Testis (tissue), 2 donors: ENCODE measurements around the gene VWDE.

Source experiments
- POLR2A ChIP-seq: fragments of 450-650 bp; IDR thresholded peaks from one replicate; pipeline ENCODE4 v1.6.1; 2017; ENCODE audit warnings: antibody characterized with exemption, mild to moderate bottlenecking, moderate library complexity
- TF ChIP-seq, protein P1 (sequence below), 3 experiments: fragments of 450-650 bp in 2 of 3; fragments of 200-600 bp in 1 of 3; sonication (generic) in 1 of 3; IDR thresholded peaks; one replicate each; pipeline ENCODE4 v1.5.1; 2016 to 2019; ENCODE audit warnings: antibody characterized with exemption in 3 of 3, mild to moderate bottlenecking in 2 of 3, moderate library complexity in 1 of 3

DNA sequence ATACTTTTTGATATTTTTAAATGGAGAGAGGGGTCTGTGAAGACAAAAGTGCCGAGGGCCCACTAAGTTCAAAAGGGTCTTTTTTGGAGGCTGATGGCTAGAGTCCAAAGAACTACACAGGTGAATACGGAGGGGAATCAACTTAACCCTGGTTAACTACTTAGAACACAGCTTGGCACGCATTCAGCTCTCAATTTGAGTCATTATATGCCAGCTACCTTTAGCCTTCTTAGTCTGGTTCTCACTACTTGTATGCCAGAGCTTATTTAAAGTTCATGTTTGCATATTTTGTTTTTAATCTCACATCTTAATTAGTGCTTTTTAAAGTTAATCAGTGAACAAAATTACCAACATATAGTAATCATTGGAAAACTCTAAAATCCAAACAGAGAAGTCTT, 80.8 kb downstream of the VWDE start:
- TF ChIP-seq, protein P1, sequence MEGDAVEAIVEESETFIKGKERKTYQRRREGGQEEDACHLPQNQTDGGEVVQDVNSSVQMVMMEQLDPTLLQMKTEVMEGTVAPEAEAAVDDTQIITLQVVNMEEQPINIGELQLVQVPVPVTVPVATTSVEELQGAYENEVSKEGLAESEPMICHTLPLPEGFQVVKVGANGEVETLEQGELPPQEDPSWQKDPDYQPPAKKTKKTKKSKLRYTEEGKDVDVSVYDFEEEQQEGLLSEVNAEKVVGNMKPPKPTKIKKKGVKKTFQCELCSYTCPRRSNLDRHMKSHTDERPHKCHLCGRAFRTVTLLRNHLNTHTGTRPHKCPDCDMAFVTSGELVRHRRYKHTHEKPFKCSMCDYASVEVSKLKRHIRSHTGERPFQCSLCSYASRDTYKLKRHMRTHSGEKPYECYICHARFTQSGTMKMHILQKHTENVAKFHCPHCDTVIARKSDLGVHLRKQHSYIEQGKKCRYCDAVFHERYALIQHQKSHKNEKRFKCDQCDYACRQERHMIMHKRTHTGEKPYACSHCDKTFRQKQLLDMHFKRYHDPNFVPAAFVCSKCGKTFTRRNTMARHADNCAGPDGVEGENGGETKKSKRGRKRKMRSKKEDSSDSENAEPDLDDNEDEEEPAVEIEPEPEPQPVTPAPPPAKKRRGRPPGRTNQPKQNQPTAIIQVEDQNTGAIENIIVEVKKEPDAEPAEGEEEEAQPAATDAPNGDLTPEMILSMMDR (IDR thresholded peaks at IDR 0.05): no peak
- no peak for TF ChIP-seq POLR2A
